Measurements from ENCODE around the gene GSTT4.
"Not testable (repeated sequence)": the region's sequence is repeated elsewhere in the genome, so short reads cannot be mapped to it uniquely, and the experiment has no call there.

Gene GSTT4

DNA sequence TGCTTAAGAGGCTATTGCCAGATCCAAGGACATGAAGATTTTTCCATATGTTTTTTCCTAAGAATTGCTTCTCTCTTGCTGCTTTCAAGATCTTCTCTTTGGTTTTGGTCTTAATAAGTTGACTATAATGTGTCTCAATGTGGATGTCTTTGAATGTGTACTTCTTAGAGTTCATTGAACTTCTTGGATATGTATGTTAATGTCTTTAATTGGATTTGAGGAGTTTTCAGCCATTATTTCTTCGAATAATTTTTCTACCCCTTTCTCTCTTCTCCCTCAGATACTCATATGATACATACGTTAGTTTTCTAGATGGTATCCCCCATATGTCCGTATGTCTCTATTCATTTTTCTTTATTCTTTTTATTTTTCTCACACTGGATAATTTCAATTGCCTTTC is 19.1 kb upstream of the GSTT4 start:
- DNase-seq = no peak

- no peak for DNase-seq
These were observed 18.0 kb upstream of the GSTT4 start for GRCh38 chr22:24023204-24023789.

DNA sequence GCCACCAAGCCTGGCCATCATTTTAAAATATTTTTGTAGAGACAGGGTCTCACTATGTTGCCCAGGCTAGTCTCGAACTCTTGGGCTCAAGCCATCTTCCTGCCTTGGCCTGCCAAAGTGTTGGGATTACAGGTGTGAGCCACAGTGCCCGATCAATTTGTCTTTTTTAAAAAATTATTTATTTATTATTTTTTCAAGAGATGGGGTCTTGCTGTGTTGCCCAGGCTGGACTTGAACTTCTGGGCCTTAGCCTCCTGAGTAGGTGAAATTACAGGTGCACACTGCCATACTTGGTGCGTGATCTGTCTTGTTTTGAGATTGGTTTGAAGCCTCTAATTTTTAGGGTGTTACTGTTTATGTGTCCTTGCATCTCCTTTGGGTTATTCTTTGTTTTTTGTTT is 16.1 kb upstream of the GSTT4 start:
- no peak for DNase-seq

- no peak for DNase-seq
These were observed 10.9 kb upstream of the GSTT4 start for GRCh38 chr22:24016156-24016555.

DNA sequence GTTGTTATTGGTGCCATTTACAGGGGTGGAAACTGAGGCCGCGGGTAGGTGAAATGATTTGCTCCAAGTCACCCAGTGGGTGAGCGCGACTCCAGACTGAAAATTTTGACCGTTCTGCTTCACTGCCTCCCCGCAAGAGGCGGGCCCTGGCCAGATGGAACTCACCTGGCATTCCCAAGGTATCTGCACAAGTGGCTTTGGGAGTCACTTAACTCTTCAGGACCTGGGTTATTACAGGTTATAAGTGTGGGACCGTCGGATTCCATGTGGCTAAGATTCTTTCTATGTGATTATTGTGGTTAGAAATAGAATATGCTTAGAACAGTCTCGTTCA is 6.4 kb upstream of the GSTT4 start:
- DNase-seq = no peak

DNA sequence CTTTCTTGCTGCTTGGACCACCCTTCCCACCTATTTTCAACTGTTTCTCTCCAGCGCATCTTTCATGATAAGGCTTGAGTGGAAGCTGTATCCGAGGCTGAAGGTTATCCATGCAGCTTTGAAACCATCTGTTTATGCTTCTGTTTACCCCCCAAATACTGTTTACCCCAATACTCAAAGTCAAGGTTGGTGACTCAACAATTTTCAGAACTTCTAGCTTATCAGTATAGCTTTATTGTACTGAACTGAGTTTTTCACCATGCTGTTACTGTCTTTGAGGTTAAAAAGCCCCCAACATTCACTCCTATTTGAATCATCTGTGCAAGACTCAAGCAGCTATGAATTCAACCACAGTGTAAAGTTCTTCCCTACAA is 4.8 kb upstream of the GSTT4 start:
- DNase-seq = no peak

- no peak for DNase-seq
These were observed 4.2 kb upstream of the GSTT4 start for GRCh38 chr22:24009227-24010017.

GRCh38 chr22:24008381-24009226 is 3.4 kb upstream of the GSTT4 start:
- no peak for DNase-seq

DNA sequence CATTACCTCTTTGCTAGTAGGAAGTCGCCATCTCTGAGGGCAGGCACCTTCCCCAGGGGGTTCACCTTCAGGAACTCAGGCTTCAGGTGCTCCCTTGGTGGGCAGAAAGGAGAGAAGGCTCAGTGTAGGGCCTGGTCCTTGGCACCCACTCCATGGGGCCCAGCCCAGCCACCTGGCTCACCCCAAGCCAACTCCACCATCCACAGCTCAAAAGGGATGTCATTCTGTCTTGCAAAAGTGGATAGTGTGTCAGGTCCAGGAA is 2.7 kb upstream of the GSTT4 start:
- DNase-seq = no peak

- DNase-seq = no peak
These were observed 2.2 kb upstream of the GSTT4 start for GRCh38 chr22:24007253-24008021.

DNA sequence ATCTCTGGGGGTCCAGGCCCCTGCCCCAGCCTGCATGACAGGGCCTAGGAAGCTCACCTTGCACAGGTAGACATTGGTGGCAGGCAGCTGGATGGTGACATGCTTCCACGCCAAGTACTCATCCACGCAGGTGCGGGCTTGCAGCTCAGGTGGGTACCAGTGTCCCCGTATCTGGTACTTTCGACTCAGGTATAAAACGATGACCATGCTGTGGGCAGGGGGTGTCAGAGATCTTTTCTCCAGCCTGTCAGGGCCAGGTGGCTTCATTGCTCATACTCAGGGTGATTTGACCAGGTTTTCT is 1.6 kb upstream of the GSTT4 start:
- DNase-seq = no peak

DNA sequence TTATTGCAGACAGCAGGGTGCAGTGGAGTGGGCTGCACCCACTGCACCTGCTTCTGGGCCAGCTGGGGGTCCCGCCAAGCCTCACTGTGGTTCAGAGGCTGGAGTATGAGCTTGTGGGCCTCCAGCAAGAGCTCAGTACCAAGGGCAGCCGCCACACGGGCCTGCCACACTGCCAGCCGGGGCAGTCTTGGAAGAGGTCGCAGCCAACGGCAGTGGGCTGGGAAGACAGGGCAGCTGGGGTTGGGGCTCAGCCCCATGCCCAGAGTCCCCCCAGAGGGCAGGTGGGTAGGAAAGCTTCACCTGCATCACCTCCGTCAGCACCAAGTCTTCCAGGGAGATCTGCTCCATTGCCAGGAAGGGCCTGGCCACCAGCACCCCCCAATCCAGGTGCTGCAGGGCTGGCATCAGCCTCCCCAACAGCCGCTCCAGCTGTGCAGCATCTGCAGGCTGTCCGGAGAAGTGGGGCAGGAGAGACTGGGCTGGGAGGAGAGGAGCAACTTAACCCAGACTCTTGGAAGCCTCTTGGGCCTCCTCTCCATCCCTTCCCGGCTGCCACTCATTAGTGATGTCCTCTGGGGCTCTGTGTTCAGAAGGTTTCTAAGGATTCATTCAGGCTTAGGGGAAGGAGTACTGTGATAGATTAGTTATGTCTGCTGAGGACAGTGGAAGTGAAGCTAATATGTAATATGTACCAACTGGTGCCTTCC is 1.1 kb upstream of the GSTT4 start:
- no peak for DNase-seq

GRCh38 chr22:24003887-24004286 is 1.4 kb downstream of the GSTT4 start:
- DNase-seq = no peak

- no peak for DNase-seq
These were observed 2.4 kb downstream of the GSTT4 start for GRCh38 chr22:24002851-24003250.

- no peak for DNase-seq
These were observed 3.0 kb downstream of the GSTT4 start for GRCh38 chr22:24002272-24002671.

DNA sequence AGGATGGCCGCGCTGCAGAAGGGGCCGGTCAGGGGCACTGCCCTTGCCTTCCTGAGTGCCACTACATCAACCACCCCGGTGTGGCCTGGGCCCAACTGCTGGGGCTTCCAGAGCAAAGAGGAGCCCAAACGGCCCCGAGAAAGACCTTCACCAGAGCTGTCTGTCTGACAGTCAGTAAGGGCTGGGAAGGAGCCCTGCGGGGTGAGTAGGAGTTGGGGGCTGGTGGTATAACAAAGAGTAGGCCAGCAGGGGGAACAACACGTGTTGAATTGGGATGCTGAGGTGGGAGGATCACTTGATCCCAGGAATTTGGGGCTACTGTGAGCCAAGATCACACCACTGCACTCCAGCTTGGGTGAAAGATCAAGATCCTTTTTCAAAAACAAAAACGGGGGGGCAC is 3.9 kb downstream of the GSTT4 start:
- no peak for DNase-seq

GRCh38 chr22:23999779-24000178 is 5.5 kb downstream of the GSTT4 start:
- not testable (repeated sequence) for DNase-seq

GRCh38 chr22:23997092-23997491 is 8.2 kb downstream of the GSTT4 start:
- DNase-seq = no peak

- DNase-seq = not testable (repeated sequence)
These were observed 11.6 kb downstream of the GSTT4 start for GRCh38 chr22:23993581-23994177.

DNA sequence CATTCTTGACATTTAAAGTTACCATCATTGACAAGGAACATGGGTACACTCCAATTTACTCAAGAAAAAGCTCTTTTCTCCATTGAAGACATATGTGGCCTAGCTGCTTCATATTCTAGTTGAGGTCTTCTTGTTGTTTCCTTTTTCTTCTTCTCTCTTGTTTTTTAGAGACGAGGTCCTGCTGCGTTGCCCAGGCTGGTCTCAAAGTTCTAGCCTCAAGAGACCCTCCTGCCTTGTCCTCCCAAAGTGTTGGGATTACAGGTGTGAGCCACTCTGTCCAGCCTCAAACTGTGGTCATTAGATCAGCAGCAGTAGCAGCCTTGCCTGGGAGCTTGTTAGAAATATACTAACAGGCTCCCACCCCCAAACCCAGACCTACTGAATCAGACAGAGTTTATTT is 12.2 kb downstream of the GSTT4 start:
- not testable (repeated sequence) for DNase-seq

- DNase-seq = not testable (repeated sequence)
These were observed 15.5 kb downstream of the GSTT4 start for GRCh38 chr22:23989583-23990244.

DNA sequence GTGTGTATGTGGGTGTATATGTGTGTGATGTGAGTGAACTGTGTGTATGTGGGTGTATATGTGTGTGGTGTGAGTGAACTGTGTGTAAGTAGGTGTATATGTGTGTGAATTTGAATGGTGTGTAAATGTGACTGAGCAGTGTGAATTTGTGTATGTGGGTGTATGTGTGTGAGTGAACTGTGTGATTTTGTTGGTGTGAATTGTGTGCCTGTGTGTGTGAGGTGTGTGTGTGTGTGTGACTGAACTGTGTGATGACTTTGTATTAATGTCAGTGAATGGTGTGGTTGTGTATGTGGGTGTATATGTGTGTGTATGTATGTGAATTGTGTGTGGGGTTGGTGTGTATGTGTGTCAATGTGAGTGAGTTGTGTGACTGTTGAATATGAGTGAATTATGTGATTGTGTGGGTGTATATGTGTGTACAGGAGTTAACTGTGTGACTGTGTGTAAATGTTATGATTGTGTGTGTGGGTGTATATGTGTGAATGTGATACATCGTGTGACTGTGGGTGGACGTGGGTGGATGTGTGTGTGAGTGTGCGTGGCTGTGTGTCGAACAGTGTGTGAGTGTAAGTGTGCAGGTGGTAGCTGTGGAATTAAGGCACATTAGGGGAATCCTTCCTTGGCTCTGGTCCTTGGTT is 18.6 kb downstream of the GSTT4 start:
- not testable (repeated sequence) for DNase-seq

All from stimulated activated CD4-positive, alpha-beta T cell treated with anti-CD3 and anti-CD28 coated beads, Interleukin-15, amount 100 ng/mL, for 24 hours (primary cell).